ENCODE data around the gene PSME1.

DNA sequence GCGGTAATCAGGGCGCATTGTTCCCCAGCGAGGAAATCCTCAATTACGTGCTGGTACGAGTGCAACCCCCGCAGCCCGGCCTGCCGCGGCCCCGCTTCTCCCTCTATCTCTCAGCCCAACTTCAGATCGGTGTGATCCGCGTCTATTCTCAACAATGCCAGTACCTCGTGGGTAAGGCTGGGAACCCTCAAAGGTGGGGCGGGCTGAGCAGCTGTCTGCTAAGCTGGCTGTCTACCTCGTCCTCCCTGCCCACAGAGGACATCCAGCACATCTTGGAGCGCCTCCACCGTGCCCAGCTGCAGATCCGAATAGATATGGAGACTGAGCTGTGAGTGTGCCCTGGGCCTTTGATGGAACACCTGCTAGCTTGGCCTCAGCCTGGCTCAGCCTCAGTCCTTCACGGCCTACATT is 36.9 kb downstream of the PSME1 start:
- TF ChIP-seq POLR2AphosphoS5 (IDR thresholded peaks at IDR 0.05; ENCODE audit: low read depth, low read length) (0 out of 2 replicates have a peak, but pooled peaks have one; percentile 10), TAF1 (IDR thresholded peaks at IDR 0.05; ENCODE audit: borderline replicate concordance, low read depth, low read length) (no peak), POLR2A (IDR thresholded peaks at IDR 0.05; ENCODE audit: low read depth, low read length) (no peak)
